Tibial nerve (tissue), 4 donors: ENCODE data around the gene CD177. TPM values are rescaled to one million over a fixed set of nuclear protein-coding genes. Genes with fewer than 3 reads are reported as not detected.
"Not testable (repeated sequence)": the region's sequence is repeated elsewhere in the genome, so short reads cannot be mapped to it uniquely, and the experiment has no call there.

Experiments
- DNase-seq, 2 donors: peaks; one replicate each; pipeline ENCODE4 v3.0.0-alpha.2; 2019; ENCODE audit warnings: low spot score in 2 of 2
- H3K27ac ChIP-seq, 4 donors: fragments of 200-600 bp; sonication (generic) in 3 of 4; one replicate each; pipeline ENCODE4 v1.5.1; 2017 to 2019; ENCODE audit warnings: mild to moderate bottlenecking in 1 of 4
- H3K27me3 ChIP-seq, 2 donors: fragments of 200-600 bp; sonication (generic) in 1 of 2; one replicate each; pipeline versions ENCODE4 v1.5.1 to v1.6.0; 2017 to 2019
- H3K36me3 ChIP-seq, 3 donors: fragments of 200-600 bp; sonication (generic); one replicate each; pipeline ENCODE4 v1.5.1; 2018 to 2019
- H3K4me1 ChIP-seq, 4 donors: fragments of 200-600 bp; sonication (generic) in 3 of 4; one replicate each; pipeline ENCODE4 v1.5.1; 2017 to 2019
- H3K4me3 ChIP-seq, 4 donors: fragments of 200-600 bp; sonication (generic) in 3 of 4; one replicate each; pipeline ENCODE4 v1.5.1; 2017 to 2019; ENCODE audit warnings: mild to moderate bottlenecking in 1 of 4, moderate library complexity in 1 of 4
- H3K9me3 ChIP-seq, 4 donors: fragments of 200-600 bp; sonication (generic) in 3 of 4; one replicate each; pipeline ENCODE4 v1.5.1; 2017 to 2019
- CTCF ChIP-seq, 5 experiments: fragments of 200-600 bp in 3 of 5; fragments of 450-650 bp in 2 of 5; sonication (generic) in 3 of 5; IDR thresholded peaks; one replicate each; pipeline ENCODE4 v1.5.1; 2016 to 2019; ENCODE audit warnings: antibody characterized with exemption in 5 of 5, mild to moderate bottlenecking in 3 of 5, moderate library complexity in 2 of 5
- EP300 ChIP-seq, 2 donors: sonication (generic); formaldehyde crosslinking; IDR thresholded peaks; one replicate each; pipeline ENCODE4 v1.6.1; 2017; ENCODE audit warnings: antibody characterized with exemption in 2 of 2, mild to moderate bottlenecking in 1 of 2
- POLR2A ChIP-seq, 2 donors: fragments of 450-650 bp; IDR thresholded peaks; one replicate each; pipeline ENCODE4 v1.6.1; 2017; ENCODE audit warnings: antibody characterized with exemption in 2 of 2, mild to moderate bottlenecking in 2 of 2, moderate library complexity in 2 of 2
- WGBS, 2 donors: methylation state at CpG; one replicate each; pipeline ENCODE4 v1.1.5; 2018; 5-methylcytosine and 5-hydroxymethylcytosine counted together
- total RNA-seq, 4 donors: library from RNA; depleted of rRNA; stranded (reverse); fragments of >200 nt; gene quantifications; one replicate each; pipeline ENCODE4 v1.1.0, GENCODE V29; 2016

The CD177 gene
- total RNA-seq, 4 donors from 2014 or later: 5.5 to 42.6 (median 25.3) TPM

- DNase-seq: no peak
- Histone ChIP-seq H3K27ac (no peak overlapping the region), H3K36me3 (no peaks in the 10 kb centered on the region), H3K4me3 (no peak overlapping the region), H3K9me3 (no peaks in the 10 kb centered on the region), H3K27me3 (no peaks in the 10 kb centered on the region), H3K4me1 (no peaks in the 10 kb centered on the region)
- TF ChIP-seq POLR2A (IDR thresholded peaks at IDR 0.05) (no peak), CTCF (IDR thresholded peaks at IDR 0.05) (no peak), EP300 (IDR thresholded peaks at IDR 0.05) (no peak)
- 80 to 89% methylated on average over 2 of the region's 2 CpGs for WGBS, 2 donors
Observed at GRCh38 chr19:43329989-43330388, 23.5 kb upstream of the CD177 start.

- Histone ChIP-seq H3K27ac (no peak overlapping the region), H3K4me3 (no peak overlapping the region), H3K36me3 (no peaks in the 10 kb centered on the region), H3K4me1 (no peaks in the 10 kb centered on the region), H3K9me3 (no peaks in the 10 kb centered on the region), H3K27me3 (no peaks in the 10 kb centered on the region)
- WGBS, 2 donors: 69 to 72% methylated on average over 11 of the region's 11 CpGs
- no peak for DNase-seq
- TF ChIP-seq EP300 (IDR thresholded peaks at IDR 0.05): no peak
- TF ChIP-seq CTCF (IDR thresholded peaks at IDR 0.05): no peak
- TF ChIP-seq POLR2A (IDR thresholded peaks at IDR 0.05): no peak
Observed at GRCh38 chr19:43330726-43331434, 22.6 kb upstream of the CD177 start.

- H3K36me3 ChIP-seq: no peaks in the 10 kb centered on the region
- DNase-seq: no peak
- H3K4me1 ChIP-seq: no peaks in the 10 kb centered on the region
- 74 to 84% methylated on average over 4 of the region's 4 CpGs for WGBS, 2 donors
- H3K27ac ChIP-seq: no peak overlapping the region
- TF ChIP-seq EP300 (IDR thresholded peaks at IDR 0.05) (no peak), POLR2A (IDR thresholded peaks at IDR 0.05) (no peak), CTCF (IDR thresholded peaks at IDR 0.05) (no peak)
- H3K9me3 ChIP-seq: no peaks in the 10 kb centered on the region
- no peaks in the 10 kb centered on the region for H3K27me3 ChIP-seq
- no peak overlapping the region for H3K4me3 ChIP-seq
Observed at GRCh38 chr19:43331435-43332010, 22.0 kb upstream of the CD177 start.

- H3K27me3 ChIP-seq: no peaks in the 10 kb centered on the region
- TF ChIP-seq POLR2A (IDR thresholded peaks at IDR 0.05) (no peak), CTCF (IDR thresholded peaks at IDR 0.05) (no peak), EP300 (IDR thresholded peaks at IDR 0.05) (no peak)
- H3K36me3 ChIP-seq: no peaks in the 10 kb centered on the region
- H3K27ac ChIP-seq: no peak overlapping the region
- no peak for DNase-seq
- no peaks in the 10 kb centered on the region for H3K9me3 ChIP-seq
- H3K4me1 ChIP-seq: no peaks in the 10 kb centered on the region
- H3K4me3 ChIP-seq: no peak overlapping the region
- 70 to 73% methylated on average over 9 to 10 of the region's 10 CpGs for WGBS, 2 donors
Observed at GRCh38 chr19:43332058-43332922, 21.2 kb upstream of the CD177 start.

- H3K36me3 ChIP-seq, H3K27me3 ChIP-seq, DNase-seq, H3K4me3 ChIP-seq, H3K27ac ChIP-seq, H3K9me3 ChIP-seq, H3K4me1 ChIP-seq: not testable (repeated sequence)
- 90 to 93% methylated on average over 2 of the region's 2 CpGs for WGBS, 2 donors
Observed at GRCh38 chr19:43336508-43336907, 17.0 kb upstream of the CD177 start.
